ENCODE results near the gene TMEM131. TPM values are rescaled to one million over a fixed set of nuclear protein-coding genes. Genes with fewer than 3 reads are reported as not detected.

The TMEM131 gene
- total RNA-seq, 1 donor from 2014 or later: 35.4 TPM

DNA sequence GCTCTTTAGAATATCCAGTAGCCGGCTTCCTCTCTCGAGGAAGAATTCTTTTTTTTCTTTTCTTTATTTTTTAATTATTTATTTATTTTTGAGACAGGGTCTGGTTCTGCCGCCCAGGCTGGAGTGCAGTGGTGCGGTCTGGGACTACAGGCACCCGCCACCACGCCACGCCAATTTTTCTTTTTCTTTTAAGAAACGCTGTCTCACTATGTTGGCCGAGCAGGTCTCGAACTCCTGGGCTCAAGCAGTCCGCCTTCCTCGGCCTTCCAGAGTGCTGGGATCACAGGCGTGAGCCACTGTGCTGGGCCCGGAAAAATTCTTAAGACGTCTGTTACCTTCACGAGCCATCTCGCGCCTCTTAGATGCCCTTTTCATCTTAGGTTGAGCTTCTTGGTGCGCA lies 931 bp upstream of the TMEM131 start:
- H3K27ac ChIP-seq: peak overlapping the region; percentile 97
- peak overlapping the region; percentile 70 to 81 for H3K4me3 ChIP-seq
- H3K9me3 ChIP-seq: no peaks in the 10 kb centered on the region
- no peaks in the 10 kb centered on the region for H3K27me3 ChIP-seq
- no peak for TF ChIP-seq CTCF (IDR thresholded peaks at IDR 0.05)
- TF ChIP-seq POLR2AphosphoS5 (IDR thresholded peaks at IDR 0.05; ENCODE audit: insufficient read depth in 1 of 2, low read depth in 1 of 2): no peak
- TF ChIP-seq POLR2A (IDR thresholded peaks at IDR 0.05): no peak
- DNase-seq (ENCODE audit: extremely low spot score in 2 of 2): no peak
- H3K4me1 ChIP-seq: peaks cover 35% of the 10 kb centered on the region
- intact Hi-C loops (cut with DNase I): no loop called here
- no peaks in the 10 kb centered on the region for H3K36me3 ChIP-seq

DNA sequence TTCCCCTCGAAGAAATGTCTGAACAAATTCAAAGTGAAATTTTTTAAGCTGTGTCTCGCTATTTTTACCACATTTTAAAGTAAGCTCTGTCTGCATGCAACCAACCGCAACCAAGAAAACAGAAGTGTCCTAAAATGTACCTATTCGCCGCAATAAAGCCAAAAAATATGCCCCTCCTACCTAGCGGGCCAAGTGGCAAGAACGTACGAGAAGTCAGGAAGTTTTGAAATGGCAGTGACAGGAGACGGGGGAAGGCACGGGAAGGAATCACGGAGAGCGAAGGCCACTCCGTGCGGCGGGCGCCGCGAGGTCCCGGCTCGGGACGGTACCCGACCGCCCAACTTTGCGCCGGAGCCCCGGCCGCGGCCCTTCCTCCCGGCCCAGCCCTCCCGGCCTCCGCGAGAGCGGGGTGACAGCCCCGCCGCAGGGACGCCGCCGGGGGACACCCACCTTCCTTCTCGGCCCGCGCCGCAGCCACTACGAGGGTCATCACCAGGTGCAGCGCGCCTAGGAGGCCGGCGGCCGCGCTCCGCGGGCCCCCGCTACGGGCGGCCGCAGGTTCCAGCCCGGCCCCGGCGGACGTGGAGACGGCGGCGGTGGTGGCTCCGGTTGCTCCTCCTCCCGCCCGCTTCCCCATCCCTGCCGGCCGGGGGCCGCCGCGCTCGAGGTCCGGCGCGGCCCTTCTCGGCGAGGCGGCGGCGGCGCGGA lies 568 bp downstream of the TMEM131 start:
- H3K4me3 ChIP-seq: peak overlapping the region; percentile 70 to 81
- TF ChIP-seq POLR2AphosphoS5 (IDR thresholded peaks at IDR 0.05; ENCODE audit: insufficient read depth in 1 of 2, low read depth in 1 of 2): no peak
- no peak for TF ChIP-seq POLR2A (IDR thresholded peaks at IDR 0.05)
- no peak for TF ChIP-seq CTCF (IDR thresholded peaks at IDR 0.05)
- H3K27ac ChIP-seq: peak overlapping the region; percentile 97
- H3K27me3 ChIP-seq: no peaks in the 10 kb centered on the region
- H3K9me3 ChIP-seq: no peaks in the 10 kb centered on the region
- H3K4me1 ChIP-seq: peaks cover 38% of the 10 kb centered on the region
- intact Hi-C loops (cut with DNase I): no loop called here
- DNase-seq (ENCODE audit: extremely low spot score in 2 of 2): no peak
- no peaks in the 10 kb centered on the region for H3K36me3 ChIP-seq

DNA sequence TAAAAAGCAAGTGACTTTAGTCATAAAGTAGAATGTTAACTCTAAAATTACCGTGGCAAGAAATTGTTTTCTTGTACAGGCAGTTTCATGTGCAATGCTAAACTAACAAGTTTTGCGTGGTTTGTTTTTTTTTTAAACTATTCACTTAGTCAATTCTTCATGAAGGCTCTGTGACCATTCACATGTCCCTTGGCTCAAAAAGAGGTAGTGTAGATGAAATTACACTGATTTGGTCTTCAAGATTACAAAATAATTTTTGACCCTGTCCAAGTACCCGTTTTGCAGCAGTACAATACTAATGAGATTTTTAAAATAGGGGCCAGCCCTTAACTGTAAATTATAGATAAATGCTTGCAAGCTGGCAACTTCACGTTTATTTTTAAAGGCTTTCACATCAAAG lies 1.3 kb downstream of the TMEM131 start:
- Histone ChIP-seq H3K9me3 (no peaks in the 10 kb centered on the region), H3K4me3 (peak overlapping the region; percentile 70 to 81), H3K27ac (peak overlapping the region; percentile 97), H3K36me3 (no peaks in the 10 kb centered on the region), H3K27me3 (no peaks in the 10 kb centered on the region), H3K4me1 (peaks cover 45% of the 10 kb centered on the region)
- intact Hi-C loops (cut with DNase I): no loop called here
- no peak for DNase-seq (ENCODE audit: extremely low spot score in 2 of 2)
- no peak for TF ChIP-seq POLR2AphosphoS5 (IDR thresholded peaks at IDR 0.05; ENCODE audit: insufficient read depth in 1 of 2, low read depth in 1 of 2)
- TF ChIP-seq CTCF (IDR thresholded peaks at IDR 0.05): no peak
- TF ChIP-seq POLR2A (IDR thresholded peaks at IDR 0.05): no peak

DNA sequence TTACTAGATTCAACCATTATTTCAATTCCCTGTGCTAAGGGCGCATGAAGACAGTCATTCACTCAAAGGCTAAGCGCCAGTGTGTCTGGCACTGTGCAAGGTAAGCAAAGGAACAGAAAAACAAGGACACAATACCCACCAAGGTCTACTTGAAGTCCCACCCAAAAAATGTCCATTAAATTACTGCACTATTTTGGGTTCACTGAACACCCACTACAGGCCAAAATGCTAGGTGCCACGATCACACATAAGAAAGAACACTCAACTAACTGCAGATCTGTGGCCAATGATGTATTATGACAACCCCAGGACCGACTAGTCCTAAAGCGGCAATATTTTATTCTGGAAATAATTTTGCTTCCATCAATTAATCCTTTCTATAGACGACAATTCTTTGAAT lies 1.8 kb downstream of the TMEM131 start:
- no peaks in the 10 kb centered on the region for H3K27me3 ChIP-seq
- TF ChIP-seq POLR2AphosphoS5 (IDR thresholded peaks at IDR 0.05; ENCODE audit: insufficient read depth in 1 of 2, low read depth in 1 of 2) (no peak), CTCF (IDR thresholded peaks at IDR 0.05) (no peak)
- DNase-seq (ENCODE audit: extremely low spot score in 2 of 2): no peak
- intact Hi-C loops (cut with DNase I): no loop called here
- H3K9me3 ChIP-seq: no peaks in the 10 kb centered on the region
- H3K4me1 ChIP-seq: peaks cover 49% of the 10 kb centered on the region
- H3K36me3 ChIP-seq: no peaks in the 10 kb centered on the region
- no peak overlapping the region for H3K27ac ChIP-seq
- peak overlapping the region in 1 of 2 donors; percentile 81 for H3K4me3 ChIP-seq

Data from vagina (tissue), 2 donors.